HepG2 (cell line): ENCODE results near the gene RPS2. TPM values are rescaled to one million over a fixed set of nuclear protein-coding genes. Genes with fewer than 3 reads are reported as not detected.

Source experiments
- ASH2L ChIP-seq: fragments of 300-600, 200-600 bp; sonication (generic); IDR thresholded peaks from 2 replicates; pipeline ENCODE4 v1.7.0; 2017; ENCODE audit warnings: low read depth, mild to moderate bottlenecking, moderate library complexity, mixed read lengths, low read length; ENCODE audit not compliant: insufficient read length
- ATF3 ChIP-seq: sonication (generic); formaldehyde crosslinking; IDR thresholded peaks from 2 replicates; pipeline ENCODE4 v1.4.0; 2020; ENCODE audit warnings: missing genetic modification reagents
- ATF7-NPFF ChIP-seq: sonication (generic); formaldehyde crosslinking; IDR thresholded peaks from 2 replicates; pipeline ENCODE4 v1.8.1; 2023; ENCODE audit warnings: mild to moderate bottlenecking, low read depth, missing genetic modification reagents, moderate library complexity
- GZF1 ChIP-seq: sonication (generic); formaldehyde crosslinking; IDR thresholded peaks from 2 replicates; pipeline ENCODE4 v1.5.1; 2020; ENCODE audit warnings: mild to moderate bottlenecking, missing genetic modification reagents
- NFIB ChIP-seq: sonication (generic); formaldehyde crosslinking; IDR thresholded peaks from 2 replicates; pipeline ENCODE4 v1.9.0; 2021; ENCODE audit warnings: missing genetic modification reagents, mild to moderate bottlenecking, borderline replicate concordance
- NFRKB ChIP-seq: fragments of 450-650 bp; IDR thresholded peaks from 2 replicates; pipeline ENCODE4 v1.6.1; 2017
- RFXANK ChIP-seq: IDR thresholded peaks from 2 replicates; pipeline ENCODE4 v1.6.1; 2016
- SP5 ChIP-seq: IDR thresholded peaks from 2 replicates; pipeline ENCODE4 v1.6.1; 2016; ENCODE audit warnings: low read depth, borderline replicate concordance
- ZNF282 ChIP-seq: fragments of 450-650 bp; IDR thresholded peaks from 2 replicates; pipeline ENCODE4 v1.6.1; 2018; ENCODE audit not compliant: partially characterized antibody
- ZNF562 ChIP-seq: sonication (generic); formaldehyde crosslinking; IDR thresholded peaks from 2 replicates; pipeline ENCODE4 v1.8.0; 2022; ENCODE audit warnings: missing genetic modification reagents, borderline replicate concordance
- ZNF616 ChIP-seq: sonication (generic); formaldehyde crosslinking; IDR thresholded peaks from 2 replicates; pipeline ENCODE4 v1.5.0; 2020; ENCODE audit warnings: low read depth, mild to moderate bottlenecking, missing genetic modification reagents
- polyA plus RNA-seq, 8 experiments: library from polyadenylated mRNA; depleted of rRNA in 3 of 8; stranded (reverse) in 7 of 8; unstranded in 1 of 8; fragments of >200 nt; fragmentation: Illumina TruSeq in 4 of 8; extraction: Trizol in 4 of 8; gene quantifications; 2 replicates each; pipeline versions ENCODE4 v1.2.1 to v1.2.3, GENCODE V29; 2011 to 2016; ENCODE audit warnings: low read depth in 4 of 8, missing spikeins in 1 of 8, mixed read lengths in 1 of 8; ENCODE audit not compliant: insufficient read depth in 1 of 8
- total RNA-seq, 5 experiments: library from RNA; depleted of rRNA; stranded (reverse); fragments of >200 nt; fragmentation: Illumina TruSeq; extraction: Trizol; gene quantifications; 2 replicates each; pipeline ENCODE4 v1.2.3, GENCODE V29; 2016; ENCODE audit warnings: low read depth in 1 of 5
- TF ChIP-seq, protein P1 (sequence below): sonication (generic); formaldehyde crosslinking; IDR thresholded peaks from 2 replicates; pipeline ENCODE4 v1.5.0; 2020; ENCODE audit warnings: mild to moderate bottlenecking, missing genetic modification reagents, borderline replicate concordance
- TF ChIP-seq, protein P2 (sequence below): sonication (generic); formaldehyde crosslinking; IDR thresholded peaks from 2 replicates; pipeline ENCODE4 v1.5.0; 2020; ENCODE audit warnings: mild to moderate bottlenecking, missing genetic modification reagents
- TF ChIP-seq, protein P3 (sequence below): sonication (generic); formaldehyde crosslinking; IDR thresholded peaks from 2 replicates; pipeline ENCODE4 v1.9.0; 2021; ENCODE audit warnings: missing genetic modification reagents, borderline replicate concordance

Gene RPS2
- total and polyA plus RNA-seq, 2 of the 13 experiments (the other 11 are each of a cell fraction or from before 2014, with no cell fraction given): 1,908 to 4,514 TPM

- TF ChIP-seq, protein P1, sequence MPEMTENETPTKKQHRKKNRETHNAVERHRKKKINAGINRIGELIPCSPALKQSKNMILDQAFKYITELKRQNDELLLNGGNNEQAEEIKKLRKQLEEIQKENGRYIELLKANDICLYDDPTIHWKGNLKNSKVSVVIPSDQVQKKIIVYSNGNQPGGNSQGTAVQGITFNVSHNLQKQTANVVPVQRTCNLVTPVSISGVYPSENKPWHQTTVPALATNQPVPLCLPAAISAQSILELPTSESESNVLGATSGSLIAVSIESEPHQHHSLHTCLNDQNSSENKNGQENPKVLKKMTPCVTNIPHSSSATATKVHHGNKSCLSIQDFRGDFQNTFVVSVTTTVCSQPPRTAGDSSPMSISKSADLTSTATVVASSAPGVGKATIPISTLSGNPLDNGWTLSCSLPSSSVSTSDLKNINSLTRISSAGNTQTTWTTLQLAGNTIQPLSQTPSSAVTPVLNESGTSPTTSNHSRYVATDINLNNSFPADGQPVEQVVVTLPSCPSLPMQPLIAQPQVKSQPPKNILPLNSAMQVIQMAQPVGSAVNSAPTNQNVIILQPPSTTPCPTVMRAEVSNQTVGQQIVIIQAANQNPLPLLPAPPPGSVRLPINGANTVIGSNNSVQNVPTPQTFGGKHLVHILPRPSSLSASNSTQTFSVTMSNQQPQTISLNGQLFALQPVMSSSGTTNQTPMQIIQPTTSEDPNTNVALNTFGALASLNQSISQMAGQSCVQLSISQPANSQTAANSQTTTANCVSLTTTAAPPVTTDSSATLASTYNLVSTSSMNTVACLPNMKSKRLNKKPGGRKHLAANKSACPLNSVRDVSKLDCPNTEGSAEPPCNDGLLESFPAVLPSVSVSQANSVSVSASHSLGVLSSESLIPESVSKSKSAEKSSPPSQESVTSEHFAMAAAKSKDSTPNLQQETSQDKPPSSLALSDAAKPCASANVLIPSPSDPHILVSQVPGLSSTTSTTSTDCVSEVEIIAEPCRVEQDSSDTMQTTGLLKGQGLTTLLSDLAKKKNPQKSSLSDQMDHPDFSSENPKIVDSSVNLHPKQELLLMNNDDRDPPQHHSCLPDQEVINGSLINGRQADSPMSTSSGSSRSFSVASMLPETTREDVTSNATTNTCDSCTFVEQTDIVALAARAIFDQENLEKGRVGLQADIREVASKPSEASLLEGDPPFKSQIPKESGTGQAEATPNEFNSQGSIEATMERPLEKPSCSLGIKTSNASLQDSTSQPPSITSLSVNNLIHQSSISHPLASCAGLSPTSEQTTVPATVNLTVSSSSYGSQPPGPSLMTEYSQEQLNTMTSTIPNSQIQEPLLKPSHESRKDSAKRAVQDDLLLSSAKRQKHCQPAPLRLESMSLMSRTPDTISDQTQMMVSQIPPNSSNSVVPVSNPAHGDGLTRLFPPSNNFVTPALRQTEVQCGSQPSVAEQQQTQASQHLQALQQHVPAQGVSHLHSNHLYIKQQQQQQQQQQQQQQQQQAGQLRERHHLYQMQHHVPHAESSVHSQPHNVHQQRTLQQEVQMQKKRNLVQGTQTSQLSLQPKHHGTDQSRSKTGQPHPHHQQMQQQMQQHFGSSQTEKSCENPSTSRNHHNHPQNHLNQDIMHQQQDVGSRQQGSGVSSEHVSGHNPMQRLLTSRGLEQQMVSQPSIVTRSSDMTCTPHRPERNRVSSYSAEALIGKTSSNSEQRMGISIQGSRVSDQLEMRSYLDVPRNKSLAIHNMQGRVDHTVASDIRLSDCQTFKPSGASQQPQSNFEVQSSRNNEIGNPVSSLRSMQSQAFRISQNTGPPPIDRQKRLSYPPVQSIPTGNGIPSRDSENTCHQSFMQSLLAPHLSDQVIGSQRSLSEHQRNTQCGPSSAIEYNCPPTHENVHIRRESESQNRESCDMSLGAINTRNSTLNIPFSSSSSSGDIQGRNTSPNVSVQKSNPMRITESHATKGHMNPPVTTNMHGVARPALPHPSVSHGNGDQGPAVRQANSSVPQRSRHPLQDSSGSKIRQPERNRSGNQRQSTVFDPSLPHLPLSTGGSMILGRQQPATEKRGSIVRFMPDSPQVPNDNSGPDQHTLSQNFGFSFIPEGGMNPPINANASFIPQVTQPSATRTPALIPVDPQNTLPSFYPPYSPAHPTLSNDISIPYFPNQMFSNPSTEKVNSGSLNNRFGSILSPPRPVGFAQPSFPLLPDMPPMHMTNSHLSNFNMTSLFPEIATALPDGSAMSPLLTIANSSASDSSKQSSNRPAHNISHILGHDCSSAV: no peak
- TF ChIP-seq SP5 (CRISPR knock-in tag): no peak; the same call in 1 of the 2 replicates
- TF ChIP-seq RFXANK: no peak
- TF ChIP-seq, protein P2, sequence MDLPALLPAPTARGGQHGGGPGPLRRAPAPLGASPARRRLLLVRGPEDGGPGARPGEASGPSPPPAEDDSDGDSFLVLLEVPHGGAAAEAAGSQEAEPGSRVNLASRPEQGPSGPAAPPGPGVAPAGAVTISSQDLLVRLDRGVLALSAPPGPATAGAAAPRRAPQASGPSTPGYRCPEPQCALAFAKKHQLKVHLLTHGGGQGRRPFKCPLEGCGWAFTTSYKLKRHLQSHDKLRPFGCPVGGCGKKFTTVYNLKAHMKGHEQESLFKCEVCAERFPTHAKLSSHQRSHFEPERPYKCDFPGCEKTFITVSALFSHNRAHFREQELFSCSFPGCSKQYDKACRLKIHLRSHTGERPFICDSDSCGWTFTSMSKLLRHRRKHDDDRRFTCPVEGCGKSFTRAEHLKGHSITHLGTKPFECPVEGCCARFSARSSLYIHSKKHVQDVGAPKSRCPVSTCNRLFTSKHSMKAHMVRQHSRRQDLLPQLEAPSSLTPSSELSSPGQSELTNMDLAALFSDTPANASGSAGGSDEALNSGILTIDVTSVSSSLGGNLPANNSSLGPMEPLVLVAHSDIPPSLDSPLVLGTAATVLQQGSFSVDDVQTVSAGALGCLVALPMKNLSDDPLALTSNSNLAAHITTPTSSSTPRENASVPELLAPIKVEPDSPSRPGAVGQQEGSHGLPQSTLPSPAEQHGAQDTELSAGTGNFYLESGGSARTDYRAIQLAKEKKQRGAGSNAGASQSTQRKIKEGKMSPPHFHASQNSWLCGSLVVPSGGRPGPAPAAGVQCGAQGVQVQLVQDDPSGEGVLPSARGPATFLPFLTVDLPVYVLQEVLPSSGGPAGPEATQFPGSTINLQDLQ (CRISPR knock-in tag): 0 out of 2 replicates have a peak, but pooled peaks have one; percentile 37
- TF ChIP-seq ATF3: no peak
- TF ChIP-seq ZNF616: no peak
- TF ChIP-seq NFIB (CRISPR knock-in tag): no peak
- TF ChIP-seq, protein P3, sequence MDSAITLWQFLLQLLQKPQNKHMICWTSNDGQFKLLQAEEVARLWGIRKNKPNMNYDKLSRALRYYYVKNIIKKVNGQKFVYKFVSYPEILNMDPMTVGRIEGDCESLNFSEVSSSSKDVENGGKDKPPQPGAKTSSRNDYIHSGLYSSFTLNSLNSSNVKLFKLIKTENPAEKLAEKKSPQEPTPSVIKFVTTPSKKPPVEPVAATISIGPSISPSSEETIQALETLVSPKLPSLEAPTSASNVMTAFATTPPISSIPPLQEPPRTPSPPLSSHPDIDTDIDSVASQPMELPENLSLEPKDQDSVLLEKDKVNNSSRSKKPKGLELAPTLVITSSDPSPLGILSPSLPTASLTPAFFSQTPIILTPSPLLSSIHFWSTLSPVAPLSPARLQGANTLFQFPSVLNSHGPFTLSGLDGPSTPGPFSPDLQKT (CRISPR knock-in tag): no peak
- no peak for TF ChIP-seq ZNF562 (CRISPR knock-in tag)
- no peak for TF ChIP-seq ZNF282
- TF ChIP-seq GZF1 (CRISPR knock-in tag): no peak
- no peak for TF ChIP-seq NFRKB
- TF ChIP-seq ASH2L: no peak
- TF ChIP-seq ATF7-NPFF (CRISPR knock-in tag): peak; percentile 74
Observed at GRCh38 chr16:1983544-1984346, 19.1 kb upstream of the RPS2 start, which contains the start of gene GFER (continued).
